Suprapubic skin (tissue), 4 donors: Measurements from ENCODE around the gene MCEE. TPM values are rescaled to one million over a fixed set of nuclear protein-coding genes. Genes with fewer than 3 reads are reported as not detected.

Source experiments
- DNase-seq, 2 donors: peaks; one replicate each; pipeline ENCODE4 v3.0.0-alpha.2; 2019; ENCODE audit warnings: low spot score in 2 of 2
- H3K27ac ChIP-seq: fragments of 200-600 bp; sonication (generic); one replicate; pipeline ENCODE4 v1.5.1; 2019
- H3K27me3 ChIP-seq: fragments of 200-600 bp; sonication (generic); one replicate; pipeline ENCODE4 v1.5.1; 2019
- H3K36me3 ChIP-seq: fragments of 200-600 bp; sonication (generic); one replicate; pipeline ENCODE4 v1.5.1; 2019
- H3K4me1 ChIP-seq: fragments of 200-600 bp; sonication (generic); one replicate; pipeline ENCODE4 v1.5.1; 2019
- H3K4me3 ChIP-seq: fragments of 200-600 bp; sonication (generic); one replicate; pipeline ENCODE4 v1.5.1; 2019; ENCODE audit warnings: mild to moderate bottlenecking
- H3K9me3 ChIP-seq: fragments of 200-600 bp; sonication (generic); one replicate; pipeline ENCODE4 v1.5.1; 2019
- CTCF ChIP-seq, 2 donors: fragments of 200-600 bp in 1 of 2; fragments of 450-650 bp in 1 of 2; sonication (generic) in 1 of 2; IDR thresholded peaks; one replicate each; pipeline ENCODE4 v1.5.1; 2016 to 2019; ENCODE audit warnings: antibody characterized with exemption in 2 of 2, mild to moderate bottlenecking in 1 of 2, moderate library complexity in 1 of 2
- EP300 ChIP-seq: sonication (generic); formaldehyde crosslinking; IDR thresholded peaks from one replicate; pipeline ENCODE4 v1.6.1; 2017; ENCODE audit warnings: antibody characterized with exemption
- POLR2A ChIP-seq, 2 donors: fragments of 450-650 bp; IDR thresholded peaks; one replicate each; pipeline ENCODE4 v1.6.1; 2017; ENCODE audit warnings: antibody characterized with exemption in 2 of 2, mild to moderate bottlenecking in 2 of 2, moderate library complexity in 2 of 2
- POLR2AphosphoS5 ChIP-seq, 3 donors: sonication (generic); formaldehyde crosslinking; IDR thresholded peaks; one replicate each; pipeline ENCODE4 v1.6.1; 2017; ENCODE audit warnings: antibody characterized with exemption in 3 of 3
- WGBS: methylation state at CpG from one replicate; pipeline ENCODE4 v1.1.5; 2018; 5-methylcytosine and 5-hydroxymethylcytosine counted together
- total RNA-seq, 4 donors: library from RNA; depleted of rRNA; stranded (reverse); fragments of >200 nt; gene quantifications; one replicate each; pipeline ENCODE4 v1.1.0, GENCODE V29; 2016

Gene MCEE
- total RNA-seq, 4 donors from 2014 or later: 20.9 to 45.8 (median 25.5) TPM

GRCh38 chr2:71153585-71154224, 23.7 kb upstream of the MCEE start:
- H3K9me3 ChIP-seq: no peaks in the 10 kb centered on the region
- H3K27me3 ChIP-seq: no peaks in the 10 kb centered on the region
- no peak overlapping the region for H3K4me3 ChIP-seq
- DNase-seq: no peak
- no peak overlapping the region for H3K27ac ChIP-seq
- peaks cover 13% of the 10 kb centered on the region for H3K4me1 ChIP-seq
- TF ChIP-seq EP300: no peak
- no peak for TF ChIP-seq CTCF (IDR thresholded peaks at IDR 0.05)
- TF ChIP-seq POLR2AphosphoS5 (IDR thresholded peaks at IDR 0.05): no peak
- TF ChIP-seq POLR2A (IDR thresholded peaks at IDR 0.05): no peak
- H3K36me3 ChIP-seq: peaks cover 14% of the 10 kb centered on the region
- WGBS: 70% methylated on average over 11 of the region's 11 CpGs

GRCh38 chr2:71151620-71152019, 21.6 kb upstream of the MCEE start:
- Histone ChIP-seq H3K27me3 (no peaks in the 10 kb centered on the region), H3K9me3 (no peaks in the 10 kb centered on the region), H3K4me3 (no peak overlapping the region), H3K4me1 (peaks cover 2% of the 10 kb centered on the region), H3K27ac (no peak overlapping the region), H3K36me3 (peaks cover 33% of the 10 kb centered on the region)
- no peak for DNase-seq
- 100% methylated on average over 1 of the region's 1 CpG for WGBS
- TF ChIP-seq CTCF (IDR thresholded peaks at IDR 0.05) (no peak), POLR2A (IDR thresholded peaks at IDR 0.05) (no peak), POLR2AphosphoS5 (IDR thresholded peaks at IDR 0.05) (no peak), EP300 (no peak)

- no peak overlapping the region for H3K4me3 ChIP-seq
- WGBS: 56% methylated on average over 3 of the region's 3 CpGs
- H3K9me3 ChIP-seq: no peaks in the 10 kb centered on the region
- H3K27me3 ChIP-seq: no peaks in the 10 kb centered on the region
- H3K4me1 ChIP-seq: no peaks in the 10 kb centered on the region
- no peak for DNase-seq
- H3K27ac ChIP-seq: no peak overlapping the region
- no peak for TF ChIP-seq POLR2A (IDR thresholded peaks at IDR 0.05)
- no peak for TF ChIP-seq CTCF (IDR thresholded peaks at IDR 0.05)
- TF ChIP-seq POLR2AphosphoS5 (IDR thresholded peaks at IDR 0.05): no peak
- TF ChIP-seq EP300: no peak
- peaks cover 47% of the 10 kb centered on the region for H3K36me3 ChIP-seq
Observed at GRCh38 chr2:71150082-71150816, 20.2 kb upstream of the MCEE start.

GRCh38 chr2:71148506-71149063, 18.6 kb upstream of the MCEE start:
- WGBS: 89% methylated on average over 2 of the region's 2 CpGs
- H3K27ac ChIP-seq: no peak overlapping the region
- H3K9me3 ChIP-seq: no peaks in the 10 kb centered on the region
- H3K36me3 ChIP-seq: peaks cover 63% of the 10 kb centered on the region
- no peak for DNase-seq
- H3K4me3 ChIP-seq: no peak overlapping the region
- TF ChIP-seq CTCF (IDR thresholded peaks at IDR 0.05): no peak
- no peak for TF ChIP-seq POLR2A (IDR thresholded peaks at IDR 0.05)
- TF ChIP-seq EP300: no peak
- no peak for TF ChIP-seq POLR2AphosphoS5 (IDR thresholded peaks at IDR 0.05)
- H3K4me1 ChIP-seq: no peaks in the 10 kb centered on the region
- H3K27me3 ChIP-seq: no peaks in the 10 kb centered on the region

- H3K4me3 ChIP-seq: no peak overlapping the region
- no peaks in the 10 kb centered on the region for H3K4me1 ChIP-seq
- peaks cover 97% of the 10 kb centered on the region for H3K36me3 ChIP-seq
- no peak overlapping the region for H3K27ac ChIP-seq
- TF ChIP-seq EP300: no peak
- no peak for TF ChIP-seq POLR2A (IDR thresholded peaks at IDR 0.05)
- no peak for TF ChIP-seq POLR2AphosphoS5 (IDR thresholded peaks at IDR 0.05)
- TF ChIP-seq CTCF (IDR thresholded peaks at IDR 0.05): no peak
- 94% methylated on average over 3 of the region's 3 CpGs for WGBS
- no peak for DNase-seq
- H3K27me3 ChIP-seq: no peaks in the 10 kb centered on the region
- no peaks in the 10 kb centered on the region for H3K9me3 ChIP-seq
Observed at GRCh38 chr2:71143782-71144181, 13.8 kb upstream of the MCEE start.
